Natural killer cell (primary cell): Measurements from ENCODE around the gene PNMA8A. TPM values are rescaled to one million over a fixed set of nuclear protein-coding genes. Genes with fewer than 3 reads are reported as not detected.

ENCODE experiments used
- ATAC-seq, 3 donors: fragments of 150-1000 bp in 2 of 3; fragments of 200-7000 bp in 1 of 3; cut with Tn5 transposase; 1 replicate in 1 of 3; 2 replicates in 2 of 3; pipeline ENCODE4 v1.10.0; 2021; ENCODE audit warnings: mild to moderate bottlenecking in 2 of 3, moderate library complexity in 2 of 3
- DNase-seq, 2 donors: peaks; one replicate each; pipeline versions ENCODE4 v3.0.0 to v3.0.0-alpha.2; 2013 to 2021; ENCODE audit warnings: mixed read lengths in 1 of 2
- H3K27ac ChIP-seq: one replicate; pipeline ENCODE4 v1.5.1; 2013; ENCODE audit warnings: mild to moderate bottlenecking, low read length
- H3K27me3 ChIP-seq: one replicate; pipeline ENCODE4 v1.6.1; 2013; ENCODE audit warnings: low read length; ENCODE audit not compliant: control insufficient read depth, insufficient read depth
- H3K36me3 ChIP-seq: one replicate; pipeline ENCODE4 v1.6.1; 2013; ENCODE audit warnings: low read length; ENCODE audit not compliant: control insufficient read depth, insufficient read depth
- H3K4me1 ChIP-seq: one replicate; pipeline ENCODE4 v1.6.1; 2013; ENCODE audit warnings: low read length; ENCODE audit not compliant: control insufficient read depth, insufficient read depth
- H3K4me3 ChIP-seq: one replicate; pipeline ENCODE4 v1.5.1; 2013; ENCODE audit warnings: low read length
- H3K9me3 ChIP-seq: one replicate; pipeline ENCODE4 v1.6.1; 2013; ENCODE audit warnings: low read length; ENCODE audit not compliant: control insufficient read depth, insufficient read depth
- H3K27ac Mint-ChIP-seq, 2 donors: one replicate each; pipeline ENCODE4 v1.8.0; 2022; ENCODE audit warnings: mild to moderate bottlenecking in 2 of 2, mixed read lengths in 2 of 2, moderate library complexity in 1 of 2
- H3K27me3 Mint-ChIP-seq, 2 donors: one replicate each; pipeline ENCODE4 v1.8.0; 2022; ENCODE audit warnings: low read depth in 2 of 2, mixed read lengths in 2 of 2
- H3K36me3 Mint-ChIP-seq: one replicate; pipeline ENCODE4 v1.8.0; 2022; ENCODE audit warnings: mixed read lengths
- H3K4me1 Mint-ChIP-seq, 2 donors: one replicate each; pipeline ENCODE4 v1.8.0; 2022; ENCODE audit warnings: mixed read lengths in 2 of 2
- H3K4me3 Mint-ChIP-seq: one replicate; pipeline ENCODE4 v1.8.0; 2022; ENCODE audit warnings: mild to moderate bottlenecking, moderate library complexity, mixed read lengths
- H3K9me3 Mint-ChIP-seq, 2 donors: one replicate each; pipeline ENCODE4 v1.8.0; 2022; ENCODE audit warnings: mixed read lengths in 2 of 2
- WGBS: methylation state at CpG from one replicate; pipeline ENCODE4 v1.1.7; 2013; ENCODE audit warnings: missing lambda C conversion rate; ENCODE audit not compliant: insufficient coverage; 5-methylcytosine and 5-hydroxymethylcytosine counted together
- intact Hi-C: fragments of 100-400 bp; cut with micrococcal nuclease; formaldehyde crosslinking; loops from one replicate; pipeline ENCODE4 v1.14.2; 2022
- total RNA-seq, 4 donors: library from RNA; stranded (reverse); fragments of 120-200 nt in 1 of 4; gene quantifications; one replicate each; pipeline versions ENCODE4 v1.2.3 to v1.2.4, GENCODE V29; 2013 to 2022
- TF ChIP-seq, protein P1 (sequence below): fragments of 200-600 bp; IDR thresholded peaks from one replicate; pipeline ENCODE4 v1.8.0; 2022; ENCODE audit warnings: antibody characterized with exemption

The PNMA8A gene
- total RNA-seq, 3 donors from 2014 or later (not counting 1 experiment from before 2014, with no cell fraction given): not detected

GRCh38 chr19:46463516-46463915, 7.8 kb downstream of the PNMA8A start:
- 93% methylated on average over 5 of the region's 7 CpGs for WGBS
- TF ChIP-seq, protein P1, sequence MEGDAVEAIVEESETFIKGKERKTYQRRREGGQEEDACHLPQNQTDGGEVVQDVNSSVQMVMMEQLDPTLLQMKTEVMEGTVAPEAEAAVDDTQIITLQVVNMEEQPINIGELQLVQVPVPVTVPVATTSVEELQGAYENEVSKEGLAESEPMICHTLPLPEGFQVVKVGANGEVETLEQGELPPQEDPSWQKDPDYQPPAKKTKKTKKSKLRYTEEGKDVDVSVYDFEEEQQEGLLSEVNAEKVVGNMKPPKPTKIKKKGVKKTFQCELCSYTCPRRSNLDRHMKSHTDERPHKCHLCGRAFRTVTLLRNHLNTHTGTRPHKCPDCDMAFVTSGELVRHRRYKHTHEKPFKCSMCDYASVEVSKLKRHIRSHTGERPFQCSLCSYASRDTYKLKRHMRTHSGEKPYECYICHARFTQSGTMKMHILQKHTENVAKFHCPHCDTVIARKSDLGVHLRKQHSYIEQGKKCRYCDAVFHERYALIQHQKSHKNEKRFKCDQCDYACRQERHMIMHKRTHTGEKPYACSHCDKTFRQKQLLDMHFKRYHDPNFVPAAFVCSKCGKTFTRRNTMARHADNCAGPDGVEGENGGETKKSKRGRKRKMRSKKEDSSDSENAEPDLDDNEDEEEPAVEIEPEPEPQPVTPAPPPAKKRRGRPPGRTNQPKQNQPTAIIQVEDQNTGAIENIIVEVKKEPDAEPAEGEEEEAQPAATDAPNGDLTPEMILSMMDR: no peak

GRCh38 chr19:46461537-46461936, 9.8 kb downstream of the PNMA8A start:
- Mint-ChIP-seq H3K4me3 (no peak overlapping the region), H3K27me3 (peaks cover 13 to 18% of the 10 kb centered on the region in 2 donors), H3K9me3 (no peaks in the 10 kb centered on the region), H3K36me3 (no peaks in the 10 kb centered on the region), H3K27ac (no peak overlapping the region), H3K4me1 (no peaks in the 10 kb centered on the region)
- Histone ChIP-seq H3K4me3 (no peak overlapping the region), H3K27ac (no peak overlapping the region), H3K4me1 (no peaks in the 10 kb centered on the region), H3K27me3 (no peaks in the 10 kb centered on the region), H3K9me3 (no peaks in the 10 kb centered on the region), H3K36me3 (no peaks in the 10 kb centered on the region)
- ATAC-seq (no peak), DNase-seq (no peak)
- 91% methylated on average over 2 of the region's 2 CpGs for WGBS
- intact Hi-C loops: no loop called here
- TF ChIP-seq, protein P1: no peak

More at GRCh38 chr19:46463516-46463915, 7.8 kb downstream of the PNMA8A start:
- H3K4me1 ChIP-seq: no peaks in the 10 kb centered on the region
- intact Hi-C loops: no loop called here
- ATAC-seq (no peak), DNase-seq (no peak)
- Mint-ChIP-seq H3K36me3 (no peaks in the 10 kb centered on the region), H3K4me1 (no peaks in the 10 kb centered on the region), H3K27me3 (peaks cover 8 to 9% of the 10 kb centered on the region in 2 donors), H3K27ac (no peak overlapping the region), H3K9me3 (no peaks in the 10 kb centered on the region), H3K4me3 (no peak overlapping the region)
- H3K27ac ChIP-seq: no peak overlapping the region
- H3K36me3 ChIP-seq: no peaks in the 10 kb centered on the region
- no peaks in the 10 kb centered on the region for H3K27me3 ChIP-seq
- H3K4me3 ChIP-seq: no peak overlapping the region
- no peaks in the 10 kb centered on the region for H3K9me3 ChIP-seq

GRCh38 chr19:46460981-46461380, 10.4 kb downstream of the PNMA8A start:
- no peaks in the 10 kb centered on the region for H3K36me3 Mint-ChIP-seq
- intact Hi-C loops: no loop called here
- peaks cover 18% of the 10 kb centered on the region in 2 donors for H3K27me3 Mint-ChIP-seq
- Histone ChIP-seq H3K27ac (no peak overlapping the region), H3K27me3 (no peaks in the 10 kb centered on the region), H3K4me3 (no peak overlapping the region), H3K9me3 (no peaks in the 10 kb centered on the region), H3K4me1 (no peaks in the 10 kb centered on the region), H3K36me3 (no peaks in the 10 kb centered on the region)
- 80% methylated on average over 1 of the region's 1 CpG for WGBS
- no peaks in the 10 kb centered on the region for H3K9me3 Mint-ChIP-seq
- no peak for DNase-seq
- H3K4me3 Mint-ChIP-seq: no peak overlapping the region
- ATAC-seq: no peak
- H3K4me1 Mint-ChIP-seq: no peaks in the 10 kb centered on the region
- no peak overlapping the region for H3K27ac Mint-ChIP-seq
- TF ChIP-seq, protein P1: no peak

- no peak overlapping the region for H3K4me3 ChIP-seq
- no peaks in the 10 kb centered on the region for H3K27me3 ChIP-seq
- H3K36me3 ChIP-seq: no peaks in the 10 kb centered on the region
- TF ChIP-seq, protein P1: no peak
- Mint-ChIP-seq H3K36me3 (no peaks in the 10 kb centered on the region), H3K27ac (no peak overlapping the region), H3K4me3 (no peak overlapping the region), H3K27me3 (peaks cover 18 to 22% of the 10 kb centered on the region in 2 donors), H3K9me3 (no peaks in the 10 kb centered on the region), H3K4me1 (no peaks in the 10 kb centered on the region)
- no peaks in the 10 kb centered on the region for H3K4me1 ChIP-seq
- WGBS: 64% methylated on average over 1 of the region's 2 CpGs
- H3K9me3 ChIP-seq: no peaks in the 10 kb centered on the region
- intact Hi-C loops: no loop called here
- DNase-seq (no peak), ATAC-seq (no peak)
- no peak overlapping the region for H3K27ac ChIP-seq
These were observed 11.3 kb downstream of the PNMA8A start for GRCh38 chr19:46460055-46460454.
